A549 (cell line): ENCODE data around the gene DHFR2.

ENCODE experiments used
- BHLHE40 ChIP-seq: IDR thresholded peaks from 2 replicates; pipeline ENCODE4 v1.6.1; 2012; ENCODE audit warnings: low read depth, low read length, inconsistent platforms
- CBX2 ChIP-seq: fragments of 200-600 bp; sonication (generic); IDR thresholded peaks from 2 replicates; pipeline ENCODE4 v1.6.1; 2016; ENCODE audit warnings: low read depth, mild to moderate bottlenecking, borderline replicate concordance
- TF ChIP-seq, protein P1 (sequence below): fragments of >200 bp; sonication (Bioruptor Twin); formaldehyde crosslinking; IDR thresholded peaks from 3 replicates; pipeline ENCODE4 v1.5.1; 2016
- TF ChIP-seq, protein P2 (sequence below): IDR thresholded peaks from 2 replicates; pipeline ENCODE4 v1.6.1; 2012

GRCh38 chr3:94098452-94098851 lies 35.7 kb upstream of the DHFR2 start:
- TF ChIP-seq BHLHE40 (no peak), CBX2 (no peak)
- TF ChIP-seq, protein P1, sequence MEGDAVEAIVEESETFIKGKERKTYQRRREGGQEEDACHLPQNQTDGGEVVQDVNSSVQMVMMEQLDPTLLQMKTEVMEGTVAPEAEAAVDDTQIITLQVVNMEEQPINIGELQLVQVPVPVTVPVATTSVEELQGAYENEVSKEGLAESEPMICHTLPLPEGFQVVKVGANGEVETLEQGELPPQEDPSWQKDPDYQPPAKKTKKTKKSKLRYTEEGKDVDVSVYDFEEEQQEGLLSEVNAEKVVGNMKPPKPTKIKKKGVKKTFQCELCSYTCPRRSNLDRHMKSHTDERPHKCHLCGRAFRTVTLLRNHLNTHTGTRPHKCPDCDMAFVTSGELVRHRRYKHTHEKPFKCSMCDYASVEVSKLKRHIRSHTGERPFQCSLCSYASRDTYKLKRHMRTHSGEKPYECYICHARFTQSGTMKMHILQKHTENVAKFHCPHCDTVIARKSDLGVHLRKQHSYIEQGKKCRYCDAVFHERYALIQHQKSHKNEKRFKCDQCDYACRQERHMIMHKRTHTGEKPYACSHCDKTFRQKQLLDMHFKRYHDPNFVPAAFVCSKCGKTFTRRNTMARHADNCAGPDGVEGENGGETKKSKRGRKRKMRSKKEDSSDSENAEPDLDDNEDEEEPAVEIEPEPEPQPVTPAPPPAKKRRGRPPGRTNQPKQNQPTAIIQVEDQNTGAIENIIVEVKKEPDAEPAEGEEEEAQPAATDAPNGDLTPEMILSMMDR, result no peak
- TF ChIP-seq, protein P2, sequence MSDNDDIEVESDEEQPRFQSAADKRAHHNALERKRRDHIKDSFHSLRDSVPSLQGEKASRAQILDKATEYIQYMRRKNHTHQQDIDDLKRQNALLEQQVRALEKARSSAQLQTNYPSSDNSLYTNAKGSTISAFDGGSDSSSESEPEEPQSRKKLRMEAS, result no peak
